GM19395 (cell line): ENCODE results near the gene PARD3.

Experiments used
- ATAC-seq: cut with Tn5 transposase; IDR thresholded peaks from one replicate; pipeline ENCODE4 v1.9.1; 2021; ENCODE audit warnings: mild to moderate bottlenecking, moderate library complexity; ENCODE audit not compliant: unreplicated experiment

PARD3 gene

DNA sequence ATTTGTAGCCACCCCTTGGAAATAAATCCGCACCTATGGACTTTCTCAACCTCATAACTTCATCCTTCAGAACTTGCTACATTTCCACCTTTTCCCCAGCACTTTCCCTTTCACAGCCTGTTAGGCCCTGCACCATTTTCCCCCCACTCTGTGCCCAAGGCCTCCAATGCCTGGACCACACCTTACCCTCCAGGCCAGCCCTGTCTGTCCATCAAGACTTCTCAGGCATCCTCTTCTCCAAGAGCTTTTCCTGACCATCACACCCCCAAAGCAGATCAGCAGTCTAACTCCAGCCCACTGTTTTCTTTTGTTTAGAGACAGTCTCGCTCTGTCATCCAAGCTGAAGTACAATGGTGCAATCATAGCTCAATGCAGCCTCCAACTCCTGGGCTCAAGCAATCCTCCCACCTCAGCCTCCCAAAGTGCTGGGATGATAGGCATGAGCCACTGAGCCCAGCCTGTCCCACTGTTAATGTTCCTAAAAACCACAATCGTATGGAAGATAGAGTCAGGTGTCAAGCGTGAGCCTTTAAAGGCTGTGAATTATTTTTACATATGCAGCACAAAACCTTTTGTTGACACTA is 116.8 kb downstream of the PARD3 start:
- no peak for ATAC-seq

- no peak for ATAC-seq
Measured at GRCh38 chr10:34697351-34698247, 117.5 kb downstream of the PARD3 start.

- ATAC-seq, result no peak
Measured at GRCh38 chr10:34696423-34696822, 118.7 kb downstream of the PARD3 start.

- no peak for ATAC-seq
Measured at GRCh38 chr10:34690383-34691049, 124.6 kb downstream of the PARD3 start.

DNA sequence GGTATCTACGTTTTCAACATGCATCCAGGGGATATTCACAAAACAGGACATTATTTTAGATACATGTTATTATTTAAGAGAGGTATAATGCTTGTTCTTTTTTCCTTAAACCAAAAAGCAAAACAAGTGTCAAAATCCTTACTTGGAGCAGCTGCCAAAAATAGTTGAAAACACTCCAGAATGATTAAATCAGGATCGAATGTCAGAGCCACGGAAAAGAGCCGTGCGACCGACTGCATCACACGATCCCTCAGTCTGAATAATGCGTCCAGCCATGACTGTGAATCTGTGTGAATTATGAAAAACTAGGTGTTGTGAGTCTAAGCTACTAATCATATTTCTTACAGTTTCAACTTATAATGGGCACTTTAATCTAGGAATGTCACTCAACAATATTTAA is 126.0 kb downstream of the PARD3 start:
- no peak for ATAC-seq

DNA sequence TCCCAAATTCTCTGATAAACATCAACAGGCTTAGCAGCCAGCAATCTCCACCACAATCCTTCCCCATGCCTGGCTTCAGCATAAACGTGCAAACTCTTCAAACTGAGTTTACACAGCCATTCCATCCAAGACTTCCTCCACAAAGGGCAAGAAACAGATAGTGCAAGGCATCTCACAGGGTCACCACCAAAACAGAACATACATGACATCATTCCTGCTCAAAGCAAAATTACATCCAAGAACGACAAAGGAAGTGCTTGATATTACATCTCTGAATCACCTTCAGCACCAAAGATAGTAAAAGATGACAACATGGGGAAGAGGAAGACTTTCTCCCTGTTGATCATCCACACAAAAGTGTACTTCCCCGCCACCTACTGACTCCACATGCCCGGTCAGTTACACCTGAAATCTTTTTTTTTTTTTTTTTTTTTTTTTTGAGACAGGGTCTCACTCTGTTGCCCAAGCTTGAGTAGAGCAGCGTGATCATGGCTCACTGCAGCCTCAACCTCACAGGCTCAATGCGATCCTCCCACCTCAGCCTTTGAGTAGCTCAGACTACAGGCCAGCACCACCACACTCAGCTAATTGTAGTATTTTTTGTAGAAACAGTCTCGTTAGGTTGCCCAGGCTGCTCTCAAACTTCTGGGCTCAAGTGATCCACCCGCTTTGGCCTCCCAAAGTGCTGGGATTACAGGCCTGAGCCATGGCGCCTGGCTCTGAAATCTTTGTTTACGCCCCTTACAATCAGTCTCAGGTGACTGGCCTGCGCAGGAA is 127.5 kb downstream of the PARD3 start:
- no peak for ATAC-seq

DNA sequence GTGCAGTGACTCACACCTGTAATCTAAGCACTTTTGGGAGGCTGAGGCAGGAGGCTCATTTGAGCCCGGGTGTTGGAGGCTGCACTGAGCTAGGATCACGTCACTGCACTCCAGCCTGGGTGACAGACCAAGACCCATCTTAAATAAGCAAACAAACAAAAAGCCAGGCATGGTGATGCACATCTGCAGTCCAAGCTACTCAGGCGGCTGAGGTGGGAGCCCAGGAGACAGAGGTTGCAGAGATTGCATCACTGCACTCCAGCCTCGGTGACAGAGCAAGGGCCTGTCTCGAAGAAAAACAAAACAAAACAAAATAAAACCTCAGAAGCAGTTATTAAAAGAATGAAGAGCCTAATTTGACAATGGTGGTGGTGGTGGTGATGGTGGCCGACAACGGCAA is 132.5 kb downstream of the PARD3 start:
- no peak for ATAC-seq

GRCh38 chr10:34681933-34682332 is 133.2 kb downstream of the PARD3 start:
- ATAC-seq, result no peak

GRCh38 chr10:34679177-34679576 is 135.9 kb downstream of the PARD3 start:
- no peak for ATAC-seq

DNA sequence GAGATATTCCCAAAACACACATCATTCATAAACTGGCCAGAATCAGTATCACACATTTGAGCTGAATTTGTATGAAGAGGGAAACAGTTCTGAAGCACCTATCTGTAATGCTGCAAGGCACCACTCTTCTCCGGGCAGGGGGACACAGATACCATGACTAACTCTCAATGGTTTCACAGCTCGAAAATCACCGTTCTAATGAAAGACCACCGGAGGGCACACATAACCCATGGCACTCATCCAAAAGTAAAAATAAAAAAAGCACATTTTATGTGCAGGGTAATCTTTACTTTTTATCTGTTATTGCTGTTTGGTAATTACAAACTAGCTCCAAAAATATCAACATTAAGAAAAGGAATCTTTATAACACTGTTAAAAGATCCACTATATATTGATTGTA is 137.5 kb downstream of the PARD3 start:
- ATAC-seq, result no peak

GRCh38 chr10:34677132-34677531 is 138.0 kb downstream of the PARD3 start:
- no peak for ATAC-seq

DNA sequence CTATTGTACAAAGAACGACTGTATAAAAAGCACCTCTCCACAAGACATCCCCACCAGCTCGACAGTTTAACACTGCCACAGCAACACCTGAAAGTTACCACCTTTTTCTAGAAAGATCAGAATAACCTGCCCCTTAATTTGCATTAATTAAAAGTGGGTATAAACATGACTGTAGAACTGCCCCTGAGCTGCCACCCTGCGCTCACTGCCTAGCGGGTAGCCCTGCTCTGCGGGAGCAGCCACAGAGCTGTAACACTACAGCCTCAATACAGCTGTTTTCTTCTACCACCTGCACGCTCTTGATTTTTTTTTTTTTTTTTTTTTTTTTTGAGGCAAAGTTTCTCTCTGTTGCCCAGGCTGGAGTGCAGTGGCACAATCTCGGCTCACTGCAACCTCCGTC is 140.9 kb downstream of the PARD3 start:
- ATAC-seq, result no peak

DNA sequence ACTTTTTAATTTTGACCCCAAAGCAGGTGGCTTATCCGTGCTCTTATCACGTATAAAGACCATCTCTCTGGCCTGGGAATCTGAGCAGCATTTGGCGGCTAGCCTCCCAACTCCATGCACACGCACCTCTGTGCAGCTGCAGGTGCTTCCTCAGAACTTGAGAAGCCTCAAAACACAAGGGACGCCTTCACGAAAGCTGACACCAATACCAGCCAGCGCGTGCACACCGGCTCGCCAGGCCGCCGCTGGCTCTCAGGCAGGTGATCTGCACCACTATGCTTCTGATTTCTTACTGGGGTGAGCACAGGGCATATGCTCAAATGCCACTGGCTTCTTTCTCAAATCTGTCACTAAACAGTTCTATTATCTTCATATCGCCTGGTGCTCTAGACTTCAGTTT is 145.0 kb downstream of the PARD3 start:
- ATAC-seq, result peak; percentile 45

- ATAC-seq, result no peak
Measured at GRCh38 chr10:34669079-34669478, 146.0 kb downstream of the PARD3 start.

DNA sequence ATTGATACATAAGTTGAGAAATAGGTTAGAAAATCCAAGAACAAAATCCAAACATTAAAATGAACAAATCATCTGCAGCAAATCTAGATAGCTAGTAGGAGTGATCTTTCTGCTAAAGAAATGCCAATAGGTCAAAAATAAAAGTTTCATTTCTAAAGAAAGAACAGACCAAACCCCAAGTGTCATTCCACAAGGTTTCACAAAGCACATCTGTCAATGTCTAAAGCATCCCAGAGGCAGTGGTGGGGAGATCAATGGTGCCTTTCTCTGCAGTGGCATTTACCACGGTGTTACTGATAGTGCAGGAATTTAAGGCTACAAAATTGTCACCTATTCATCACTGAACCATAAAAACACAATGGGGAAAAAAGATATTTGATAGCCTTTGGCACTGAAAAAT is 147.9 kb downstream of the PARD3 start:
- ATAC-seq, result no peak

GRCh38 chr10:34666008-34666704 is 148.9 kb downstream of the PARD3 start:
- peak; percentile 78 for ATAC-seq

DNA sequence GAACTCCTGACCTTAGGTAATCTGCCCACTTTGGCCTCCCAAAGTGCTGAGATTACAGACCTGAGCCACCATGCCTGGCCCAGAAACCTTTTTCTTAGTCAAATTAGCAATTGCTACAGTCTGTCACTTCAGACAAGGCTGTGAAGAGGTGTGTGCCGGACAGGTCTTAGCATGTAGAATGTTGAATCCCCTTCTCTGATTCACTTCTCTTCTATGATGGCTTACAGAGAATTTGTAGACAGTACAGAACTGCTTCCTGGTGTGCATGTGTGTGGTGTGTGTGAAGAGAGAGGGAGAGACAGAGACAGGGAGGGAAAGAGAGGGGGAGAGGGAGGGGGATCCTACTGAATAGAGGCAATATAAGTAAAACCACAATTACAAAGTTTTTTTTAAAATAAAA is 150.4 kb downstream of the PARD3 start:
- ATAC-seq, result no peak

GRCh38 chr10:34661580-34661979 is 153.5 kb downstream of the PARD3 start:
- no peak for ATAC-seq

DNA sequence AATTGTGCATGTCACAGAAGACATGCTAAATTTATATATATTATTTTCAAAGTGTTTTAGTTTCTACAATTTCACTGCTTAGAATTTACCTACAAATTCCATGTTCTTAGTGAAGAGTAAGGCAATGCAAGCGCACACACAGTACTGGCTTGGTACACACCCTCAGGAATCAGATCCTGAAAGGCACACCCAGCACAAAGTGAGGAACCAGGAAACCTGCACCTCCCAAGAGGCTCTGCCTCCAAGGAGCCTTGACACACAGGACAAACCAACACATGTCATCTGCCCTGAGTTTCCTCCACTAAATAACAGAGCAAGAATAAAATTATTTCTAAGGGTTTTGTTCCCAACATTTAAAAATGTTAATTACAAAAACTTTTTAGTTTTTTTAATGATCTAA is 156.2 kb downstream of the PARD3 start:
- no peak for ATAC-seq

GRCh38 chr10:34656661-34657060 is 158.4 kb downstream of the PARD3 start:
- ATAC-seq, result no peak
